Left kidney (tissue), 2 donors: ENCODE data around the gene NSMCE1. TPM values are rescaled to one million over a fixed set of nuclear protein-coding genes. Genes with fewer than 3 reads are reported as not detected.

ENCODE experiments used
- DNase-seq: peaks from one replicate; pipeline ENCODE4 v3.0.0-alpha.2; 2013
- polyA plus RNA-seq: library from polyadenylated mRNA; unstranded; fragments of 120-200 nt; gene quantifications from one replicate; pipeline ENCODE4 v1.2.1, GENCODE V29; 2013; ENCODE audit not compliant: insufficient read length

The NSMCE1 gene
- polyA plus RNA-seq, 1 donor: 82.9 TPM

- no peak for DNase-seq
These were observed 24.2 kb downstream of the NSMCE1 start for GRCh38 chr16:27244363-27244755.

- no peak for DNase-seq
These were observed 24.7 kb downstream of the NSMCE1 start for GRCh38 chr16:27243725-27244362.

- peak; percentile 80 for DNase-seq
These were observed 25.5 kb downstream of the NSMCE1 start for GRCh38 chr16:27242868-27243590.

GRCh38 chr16:27242398-27242797 is 26.2 kb downstream of the NSMCE1 start:
- no peak for DNase-seq

GRCh38 chr16:27241658-27242057 is 26.9 kb downstream of the NSMCE1 start:
- DNase-seq: no peak

- no peak for DNase-seq
These were observed 27.5 kb downstream of the NSMCE1 start for GRCh38 chr16:27240948-27241531.

- DNase-seq: no peak
These were observed 28.5 kb downstream of the NSMCE1 start for GRCh38 chr16:27239906-27240655.

- DNase-seq: no peak
These were observed 29.5 kb downstream of the NSMCE1 start for GRCh38 chr16:27239026-27239425.

GRCh38 chr16:27238591-27238990 is 30.0 kb downstream of the NSMCE1 start:
- no peak for DNase-seq

- no peak for DNase-seq
These were observed 30.5 kb downstream of the NSMCE1 start for GRCh38 chr16:27238016-27238587.

- DNase-seq: no peak
These were observed 31.2 kb downstream of the NSMCE1 start for GRCh38 chr16:27237219-27238015.

GRCh38 chr16:27236635-27237218 is 31.8 kb downstream of the NSMCE1 start:
- no peak for DNase-seq

GRCh38 chr16:27235938-27236245 is 32.7 kb downstream of the NSMCE1 start:
- DNase-seq: no peak

- peak; percentile 69 for DNase-seq
These were observed 33.3 kb downstream of the NSMCE1 start for GRCh38 chr16:27235055-27235937.

- no peak for DNase-seq
These were observed 34.0 kb downstream of the NSMCE1 start for GRCh38 chr16:27234603-27235002.

- DNase-seq: no peak
These were observed 34.4 kb downstream of the NSMCE1 start for GRCh38 chr16:27234171-27234570.

GRCh38 chr16:27233731-27234130 is 34.8 kb downstream of the NSMCE1 start:
- DNase-seq: no peak

- no peak for DNase-seq
These were observed 35.5 kb downstream of the NSMCE1 start for GRCh38 chr16:27232901-27233625.

GRCh38 chr16:27232061-27232900 is 36.3 kb downstream of the NSMCE1 start:
- DNase-seq: no peak
